ENCODE measurements around the gene WDR59.
"Not testable (repeated sequence)": the region's sequence is repeated elsewhere in the genome, so short reads cannot be mapped to it uniquely, and the experiment has no call there.

WDR59 gene

GRCh38 chr16:75021410-75021809 is 36.5 kb upstream of the WDR59 start:
- H3K27me3 Mint-ChIP-seq, result no peaks in the 10 kb centered on the region
- H3K36me3 Mint-ChIP-seq (ENCODE audit: low read depth), result peaks cover 20% of the 10 kb centered on the region
- peaks cover 32% of the 10 kb centered on the region for H3K4me1 Mint-ChIP-seq (ENCODE audit: low read depth)
- H3K27ac Mint-ChIP-seq, result no peak overlapping the region
- intact Hi-C loops (cut with micrococcal nuclease), result no loop called here
- peaks cover 20% of the 10 kb centered on the region for H3K9me3 Mint-ChIP-seq
- H3K4me3 Mint-ChIP-seq, result no peak overlapping the region

- Mint-ChIP-seq H3K27ac (no peak overlapping the region), H3K27me3 (no peaks in the 10 kb centered on the region), H3K4me1 (ENCODE audit: low read depth) (peaks cover 27% of the 10 kb centered on the region), H3K36me3 (ENCODE audit: low read depth) (peaks cover 20% of the 10 kb centered on the region), H3K4me3 (no peak overlapping the region), H3K9me3 (peaks cover 20% of the 10 kb centered on the region)
- intact Hi-C loops (cut with micrococcal nuclease), result no loop called here
Measured at GRCh38 chr16:75019586-75019985, 34.7 kb upstream of the WDR59 start.

GRCh38 chr16:75019007-75019406 is 34.1 kb upstream of the WDR59 start:
- Mint-ChIP-seq H3K27ac (no peak overlapping the region), H3K4me1 (ENCODE audit: low read depth) (peaks cover 21% of the 10 kb centered on the region), H3K36me3 (ENCODE audit: low read depth) (peaks cover 20% of the 10 kb centered on the region), H3K27me3 (no peaks in the 10 kb centered on the region), H3K4me3 (no peak overlapping the region), H3K9me3 (peaks cover 20% of the 10 kb centered on the region)
- intact Hi-C loops (cut with micrococcal nuclease), result no loop called here

- Mint-ChIP-seq H3K36me3 (ENCODE audit: low read depth) (peaks cover 20% of the 10 kb centered on the region), H3K27me3 (no peaks in the 10 kb centered on the region), H3K9me3 (peaks cover 20% of the 10 kb centered on the region), H3K27ac (peak overlapping the region; percentile 39), H3K4me1 (ENCODE audit: low read depth) (peaks cover 22% of the 10 kb centered on the region), H3K4me3 (no peak overlapping the region)
- intact Hi-C loops (cut with micrococcal nuclease), result no loop called here
Measured at GRCh38 chr16:75017670-75018525, 33.0 kb upstream of the WDR59 start.

- intact Hi-C loops (cut with micrococcal nuclease); H3K4me3 Mint-ChIP-seq; H3K27me3 Mint-ChIP-seq; H3K27ac Mint-ChIP-seq: not testable (repeated sequence)
- Mint-ChIP-seq H3K9me3 (peaks cover 13% of the 10 kb centered on the region), H3K4me1 (ENCODE audit: low read depth) (peaks cover 32% of the 10 kb centered on the region), H3K36me3 (ENCODE audit: low read depth) (peaks cover 14% of the 10 kb centered on the region)
Measured at GRCh38 chr16:75016451-75017081, 31.6 kb upstream of the WDR59 start.

GRCh38 chr16:75014318-75014717 is 29.4 kb upstream of the WDR59 start:
- H3K27ac Mint-ChIP-seq, result no peak overlapping the region
- peaks cover 41% of the 10 kb centered on the region for H3K4me1 Mint-ChIP-seq (ENCODE audit: low read depth)
- H3K9me3 Mint-ChIP-seq, result no peaks in the 10 kb centered on the region
- intact Hi-C loops (cut with micrococcal nuclease), result no loop called here
- H3K4me3 Mint-ChIP-seq, result no peak overlapping the region
- no peaks in the 10 kb centered on the region for H3K27me3 Mint-ChIP-seq
- H3K36me3 Mint-ChIP-seq (ENCODE audit: low read depth), result no peaks in the 10 kb centered on the region

- intact Hi-C loops (cut with micrococcal nuclease); H3K9me3 Mint-ChIP-seq; H3K27ac Mint-ChIP-seq; H3K27me3 Mint-ChIP-seq; H3K36me3 Mint-ChIP-seq (ENCODE audit: low read depth); H3K4me3 Mint-ChIP-seq: not testable (repeated sequence)
- peaks cover 37% of the 10 kb centered on the region for H3K4me1 Mint-ChIP-seq (ENCODE audit: low read depth)
Measured at GRCh38 chr16:75013123-75013522, 28.2 kb upstream of the WDR59 start.

GRCh38 chr16:75012380-75013081 is 27.6 kb upstream of the WDR59 start:
- intact Hi-C loops (cut with micrococcal nuclease), result no loop called here
- Mint-ChIP-seq H3K27ac (peak overlapping the region; percentile 56), H3K36me3 (ENCODE audit: low read depth) (no peaks in the 10 kb centered on the region), H3K4me3 (no peak overlapping the region), H3K4me1 (ENCODE audit: low read depth) (peaks cover 31% of the 10 kb centered on the region), H3K27me3 (no peaks in the 10 kb centered on the region), H3K9me3 (no peaks in the 10 kb centered on the region)

- Mint-ChIP-seq H3K27ac (peak overlapping the region; percentile 56), H3K4me1 (ENCODE audit: low read depth) (peaks cover 30% of the 10 kb centered on the region), H3K9me3 (no peaks in the 10 kb centered on the region), H3K36me3 (ENCODE audit: low read depth) (no peaks in the 10 kb centered on the region), H3K27me3 (no peaks in the 10 kb centered on the region), H3K4me3 (no peak overlapping the region)
- intact Hi-C loops (cut with micrococcal nuclease), result no loop called here
Measured at GRCh38 chr16:75011634-75012307, 26.8 kb upstream of the WDR59 start.

- no peaks in the 10 kb centered on the region for H3K27me3 Mint-ChIP-seq
- H3K4me1 Mint-ChIP-seq (ENCODE audit: low read depth), result peaks cover 30% of the 10 kb centered on the region
- no peak overlapping the region for H3K4me3 Mint-ChIP-seq
- intact Hi-C loops (cut with micrococcal nuclease), result no loop called here
- H3K27ac Mint-ChIP-seq, result no peak overlapping the region
- no peaks in the 10 kb centered on the region for H3K9me3 Mint-ChIP-seq
- no peaks in the 10 kb centered on the region for H3K36me3 Mint-ChIP-seq (ENCODE audit: low read depth)
Measured at GRCh38 chr16:75010427-75010826, 25.5 kb upstream of the WDR59 start.

- Mint-ChIP-seq H3K36me3 (ENCODE audit: low read depth) (no peaks in the 10 kb centered on the region), H3K27ac (no peak overlapping the region), H3K27me3 (no peaks in the 10 kb centered on the region), H3K4me3 (no peak overlapping the region), H3K4me1 (ENCODE audit: low read depth) (peaks cover 26% of the 10 kb centered on the region), H3K9me3 (no peaks in the 10 kb centered on the region)
- intact Hi-C loops (cut with micrococcal nuclease), result no loop called here
Measured at GRCh38 chr16:75007443-75007842, 22.5 kb upstream of the WDR59 start.

- Mint-ChIP-seq H3K9me3 (no peaks in the 10 kb centered on the region), H3K4me3 (no peak overlapping the region), H3K4me1 (ENCODE audit: low read depth) (peaks cover 32% of the 10 kb centered on the region), H3K36me3 (ENCODE audit: low read depth) (no peaks in the 10 kb centered on the region), H3K27ac (no peak overlapping the region), H3K27me3 (peaks cover 12% of the 10 kb centered on the region)
- intact Hi-C loops (cut with micrococcal nuclease), result no loop called here
Measured at GRCh38 chr16:75005697-75006096, 20.8 kb upstream of the WDR59 start.

- H3K27me3 Mint-ChIP-seq, result peaks cover 21% of the 10 kb centered on the region
- H3K27ac Mint-ChIP-seq, result no peak overlapping the region
- H3K36me3 Mint-ChIP-seq (ENCODE audit: low read depth), result peaks cover 8% of the 10 kb centered on the region
- H3K9me3 Mint-ChIP-seq, result no peaks in the 10 kb centered on the region
- H3K4me1 Mint-ChIP-seq (ENCODE audit: low read depth), result peaks cover 37% of the 10 kb centered on the region
- intact Hi-C loops (cut with micrococcal nuclease), result no loop called here
- H3K4me3 Mint-ChIP-seq, result no peak overlapping the region
Measured at GRCh38 chr16:75004460-75004859, 19.5 kb upstream of the WDR59 start.

- Mint-ChIP-seq H3K4me3 (no peak overlapping the region), H3K27ac (no peak overlapping the region), H3K36me3 (ENCODE audit: low read depth) (peaks cover 12% of the 10 kb centered on the region), H3K4me1 (ENCODE audit: low read depth) (peaks cover 34% of the 10 kb centered on the region), H3K27me3 (peaks cover 21% of the 10 kb centered on the region), H3K9me3 (no peaks in the 10 kb centered on the region)
- intact Hi-C loops (cut with micrococcal nuclease), result no loop called here
Measured at GRCh38 chr16:75003931-75004330, 19.0 kb upstream of the WDR59 start.
